OCI-LY1 (cell line): Measurements from ENCODE around the gene COL25A1.

Experiments
- CTCF ChIP-seq: fragments of 200-600 bp; sonication (generic), shearing (Covaris generic); IDR thresholded peaks from 2 replicates; pipeline ENCODE4 v1.5.1; 2017; ENCODE audit warnings: mild to moderate bottlenecking, antibody characterized with exemption, low read length, moderate library complexity, mixed read lengths
- EZH2 ChIP-seq: fragments of 200-600 bp; sonication (generic), shearing (Covaris generic); IDR thresholded peaks from 2 replicates; pipeline ENCODE4 v1.8.0; 2017; ENCODE audit warnings: borderline replicate concordance, mixed run types, mild to moderate bottlenecking, antibody characterized with exemption, low read length, moderate library complexity, mixed read lengths

DNA sequence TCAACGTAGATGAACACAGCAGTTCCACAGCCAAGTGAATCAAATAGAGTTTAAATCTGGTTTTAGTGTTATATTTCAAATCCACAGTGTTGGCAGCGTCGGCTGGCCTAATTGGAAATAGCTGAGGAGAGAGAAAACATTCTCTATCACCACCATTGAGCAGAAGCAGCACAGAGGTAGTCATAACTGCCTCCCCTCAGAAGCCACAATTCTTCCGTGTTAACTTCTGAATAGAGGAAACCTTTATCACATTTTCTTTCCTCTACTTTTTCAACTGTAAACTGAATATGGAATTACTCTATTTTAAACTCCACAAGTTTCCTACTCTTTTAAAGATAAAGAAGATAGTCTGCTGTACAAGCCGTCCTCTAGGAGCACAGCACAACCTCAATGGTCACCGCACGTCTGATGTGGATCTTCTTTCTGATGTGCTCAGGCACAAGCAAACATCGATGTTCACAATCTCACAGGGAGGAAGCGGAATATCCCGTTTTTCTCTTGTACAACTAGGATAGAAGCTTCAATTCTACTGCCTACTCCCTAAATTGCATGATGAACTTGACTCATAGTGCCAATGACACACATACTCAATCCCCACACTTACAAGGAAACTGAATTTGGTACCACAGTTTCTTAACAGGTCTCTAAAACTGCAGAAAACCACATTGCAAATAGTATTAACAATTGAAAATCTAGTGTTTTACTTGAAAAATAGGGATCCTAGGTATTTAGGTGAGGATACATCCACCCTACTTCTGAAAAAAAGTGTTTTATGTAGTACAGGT is 321.8 kb downstream of the COL25A1 start:
- TF ChIP-seq CTCF, result no peak
- no peak for TF ChIP-seq EZH2
